IPS DF 6.9 (cell line): ENCODE results near the gene POR.
"Not testable (repeated sequence)": the region's sequence is repeated elsewhere in the genome, so short reads cannot be mapped to it uniquely, and the experiment has no call there.

Experiments
- DNase-seq: peaks from one replicate; pipeline ENCODE4 v3.0.0-alpha.2; 2013; ENCODE audit warnings: low read depth, low spot score
- H3K27ac ChIP-seq: one replicate; pipeline ENCODE4 v1.5.1; 2013; ENCODE audit warnings: low read length, control low read depth
- H3K27me3 ChIP-seq: 2 replicates; pipeline ENCODE4 v1.6.1; 2013; ENCODE audit warnings: mild to moderate bottlenecking, low read length; ENCODE audit not compliant: control insufficient read depth, insufficient read depth
- H3K36me3 ChIP-seq: 2 replicates; pipeline ENCODE4 v1.6.1; 2013; ENCODE audit warnings: low read length; ENCODE audit not compliant: control insufficient read depth, insufficient read depth
- H3K4me1 ChIP-seq: 2 replicates; pipeline ENCODE4 v1.6.1; 2013; ENCODE audit warnings: low read length; ENCODE audit not compliant: control insufficient read depth, insufficient read depth
- H3K4me3 ChIP-seq: 2 replicates; pipeline ENCODE4 v1.5.1; 2013; ENCODE audit warnings: mild to moderate bottlenecking, low read length
- H3K9me3 ChIP-seq: 2 replicates; pipeline ENCODE4 v1.6.1; 2013; ENCODE audit warnings: low read length, inconsistent platforms; ENCODE audit not compliant: control insufficient read depth, insufficient read depth
- WGBS: extraction: QIAGEN DNeasy Blood & Tissue Kit; methylation state at CpG from one replicate; pipeline ENCODE4 v1.1.7; 2013; ENCODE audit warnings: mixed read lengths, missing lambda C conversion rate; ENCODE audit not compliant: insufficient read length, insufficient coverage; 5-methylcytosine and 5-hydroxymethylcytosine counted together

The POR gene

GRCh38 chr7:75914655-75915415, at the start of gene POR:
POR (plus strand) TSS chr7:75915155; CDS start chr7:75954002, 38,847 bp downstream.
- H3K9me3 ChIP-seq = no peaks in the 10 kb centered on the region
- H3K27me3 ChIP-seq = no peaks in the 10 kb centered on the region
- H3K27ac ChIP-seq = no peak within 1 kb of the TSS
- DNase-seq = peak; percentile 60
- H3K4me3 ChIP-seq = peak within 1 kb of the TSS; percentile 77
- WGBS = no CpG with 5 or more reads among the region's 82 CpGs
- no peaks in the 10 kb centered on the region for H3K36me3 ChIP-seq
- no peaks in the 10 kb centered on the region; the same call in none of the 2 replicates for H3K4me1 ChIP-seq

GRCh38 chr7:75866114-75866488, 48.9 kb upstream of the POR start:
- Histone ChIP-seq H3K27me3 (no peaks in the 10 kb centered on the region), H3K36me3 (no peaks in the 10 kb centered on the region), H3K4me1 (no peaks in the 10 kb centered on the region), H3K9me3 (no peaks in the 10 kb centered on the region), H3K4me3 (no peak overlapping the region), H3K27ac (no peak overlapping the region)
- DNase-seq = no peak
- WGBS = no CpG with 5 or more reads among the region's 5 CpGs

GRCh38 chr7:75866489-75867389, 48.2 kb upstream of the POR start:
- H3K4me1 ChIP-seq = no peaks in the 10 kb centered on the region
- no peaks in the 10 kb centered on the region for H3K36me3 ChIP-seq
- H3K27me3 ChIP-seq = no peaks in the 10 kb centered on the region
- H3K4me3 ChIP-seq = no peak overlapping the region
- H3K27ac ChIP-seq = no peak overlapping the region
- no peak for DNase-seq
- H3K9me3 ChIP-seq = no peaks in the 10 kb centered on the region
- no CpG with 5 or more reads among the region's 19 CpGs for WGBS

- Histone ChIP-seq H3K9me3 (no peaks in the 10 kb centered on the region), H3K4me1 (no peaks in the 10 kb centered on the region), H3K27me3 (no peaks in the 10 kb centered on the region), H3K27ac (no peak overlapping the region), H3K4me3 (no peak overlapping the region), H3K36me3 (no peaks in the 10 kb centered on the region)
- WGBS = no CpG with 5 or more reads among the region's 4 CpGs
- no peak for DNase-seq
Measured at GRCh38 chr7:75867390-75867717, 47.6 kb upstream of the POR start.

- Histone ChIP-seq H3K27ac (no peak overlapping the region), H3K4me3 (no peak overlapping the region), H3K4me1 (no peaks in the 10 kb centered on the region), H3K27me3 (no peaks in the 10 kb centered on the region), H3K36me3 (no peaks in the 10 kb centered on the region), H3K9me3 (no peaks in the 10 kb centered on the region)
- no peak for DNase-seq
- no CpG with 5 or more reads among the region's 2 CpGs for whole genome bisulfite sequencing
Measured at GRCh38 chr7:75868153-75868552, 46.8 kb upstream of the POR start.

- DNase-seq = no peak
- no CpG with 5 or more reads among the region's 7 CpGs for WGBS
- Histone ChIP-seq H3K36me3 (no peaks in the 10 kb centered on the region), H3K27ac (no peak overlapping the region), H3K27me3 (no peaks in the 10 kb centered on the region), H3K4me3 (no peak overlapping the region), H3K4me1 (no peaks in the 10 kb centered on the region), H3K9me3 (no peaks in the 10 kb centered on the region)
Measured at GRCh38 chr7:75869776-75870379, 45.1 kb upstream of the POR start.

- no peaks in the 10 kb centered on the region for H3K27me3 ChIP-seq
- no peak overlapping the region for H3K27ac ChIP-seq
- no peaks in the 10 kb centered on the region for H3K9me3 ChIP-seq
- WGBS = no CpG with 5 or more reads among the region's 9 CpGs
- no peak for DNase-seq
- H3K4me1 ChIP-seq = no peaks in the 10 kb centered on the region
- H3K36me3 ChIP-seq = no peaks in the 10 kb centered on the region
- no peak overlapping the region for H3K4me3 ChIP-seq
Measured at GRCh38 chr7:75870557-75871161, 44.3 kb upstream of the POR start.

GRCh38 chr7:75872073-75872782, 42.7 kb upstream of the POR start:
- no peak overlapping the region for H3K4me3 ChIP-seq
- WGBS = no CpG with 5 or more reads among the region's 13 CpGs
- H3K27me3 ChIP-seq = no peaks in the 10 kb centered on the region
- no peaks in the 10 kb centered on the region for H3K36me3 ChIP-seq
- no peaks in the 10 kb centered on the region for H3K9me3 ChIP-seq
- H3K27ac ChIP-seq = no peak overlapping the region
- no peaks in the 10 kb centered on the region for H3K4me1 ChIP-seq
- DNase-seq = no peak

- not testable (repeated sequence) for H3K36me3 ChIP-seq, DNase-seq, H3K27me3 ChIP-seq, H3K4me3 ChIP-seq, H3K9me3 ChIP-seq, H3K4me1 ChIP-seq, H3K27ac ChIP-seq
- no CpG with 5 or more reads among the region's 3 CpGs for WGBS
Measured at GRCh38 chr7:75874180-75874579, 40.8 kb upstream of the POR start.
